Uterus (tissue), 4 donors: ENCODE results near the gene TMEM185A. TPM values are rescaled to one million over a fixed set of nuclear protein-coding genes. Genes with fewer than 3 reads are reported as not detected.

Experiments
- DNase-seq, 2 donors: peaks; one replicate each; pipeline ENCODE4 v3.0.0-alpha.2; 2019 to 2020
- H3K27ac ChIP-seq, 2 donors: fragments of 200-600 bp; sonication (generic); 1 replicate in 1 of 2; 2 replicates in 1 of 2; pipeline ENCODE4 v1.5.1; 2016 to 2018
- H3K27me3 ChIP-seq, 2 donors: fragments of 200-600 bp; sonication (generic); one replicate each; pipeline ENCODE4 v1.5.1; 2018 to 2019; ENCODE audit warnings: control low read depth in 1 of 2
- H3K36me3 ChIP-seq, 2 donors: fragments of 200-600 bp; sonication (generic); one replicate each; pipeline ENCODE4 v1.5.1; 2019; ENCODE audit warnings: control low read depth in 1 of 2
- H3K4me1 ChIP-seq, 2 donors: fragments of 200-600 bp; sonication (generic); one replicate each; pipeline ENCODE4 v1.5.1; 2018 to 2019; ENCODE audit warnings: control low read depth in 1 of 2
- H3K4me3 ChIP-seq, 2 donors: fragments of 200-600 bp; sonication (generic); 1 replicate in 1 of 2; 2 replicates in 1 of 2; pipeline ENCODE4 v1.5.1; 2018 to 2019; ENCODE audit warnings: mild to moderate bottlenecking in 1 of 2
- H3K9me3 ChIP-seq, 2 donors: fragments of 200-600 bp; sonication (generic); one replicate each; pipeline ENCODE4 v1.5.1; 2019; ENCODE audit warnings: control low read depth in 1 of 2
- CTCF ChIP-seq, 4 experiments: fragments of 200-600 bp in 2 of 4; fragments of 450-650 bp in 2 of 4; sonication (generic) in 2 of 4; IDR thresholded peaks; one replicate each; pipeline ENCODE4 v1.5.1; 2016 to 2019; ENCODE audit warnings: antibody characterized with exemption in 4 of 4, mild to moderate bottlenecking in 2 of 4, moderate library complexity in 1 of 4
- POLR2A ChIP-seq, 2 donors: fragments of 450-650 bp; IDR thresholded peaks; one replicate each; pipeline ENCODE4 v1.6.1; 2016; ENCODE audit warnings: antibody characterized with exemption in 2 of 2, mild to moderate bottlenecking in 1 of 2, moderate library complexity in 1 of 2
- intact Hi-C: fragments of 100-400 bp; cut with DNase I; formaldehyde crosslinking; loops from one replicate; pipeline ENCODE4 v1.15.1; 2023; ENCODE audit warnings: low total_unique reads
- total RNA-seq, 4 donors: library from RNA; depleted of rRNA in 3 of 4; stranded (reverse); fragments of >200 nt in 3 of 4; gene quantifications; one replicate each; pipeline versions ENCODE4 v1.1.0 to v1.2.4, GENCODE V29; 2014 to 2023
- donor health status: DM: yes; HTN: yes; CAD: no.

Gene TMEM185A
- total RNA-seq, 4 donors from 2014 or later, result 2.0 to 33.9 (median 16.7) TPM

DNA sequence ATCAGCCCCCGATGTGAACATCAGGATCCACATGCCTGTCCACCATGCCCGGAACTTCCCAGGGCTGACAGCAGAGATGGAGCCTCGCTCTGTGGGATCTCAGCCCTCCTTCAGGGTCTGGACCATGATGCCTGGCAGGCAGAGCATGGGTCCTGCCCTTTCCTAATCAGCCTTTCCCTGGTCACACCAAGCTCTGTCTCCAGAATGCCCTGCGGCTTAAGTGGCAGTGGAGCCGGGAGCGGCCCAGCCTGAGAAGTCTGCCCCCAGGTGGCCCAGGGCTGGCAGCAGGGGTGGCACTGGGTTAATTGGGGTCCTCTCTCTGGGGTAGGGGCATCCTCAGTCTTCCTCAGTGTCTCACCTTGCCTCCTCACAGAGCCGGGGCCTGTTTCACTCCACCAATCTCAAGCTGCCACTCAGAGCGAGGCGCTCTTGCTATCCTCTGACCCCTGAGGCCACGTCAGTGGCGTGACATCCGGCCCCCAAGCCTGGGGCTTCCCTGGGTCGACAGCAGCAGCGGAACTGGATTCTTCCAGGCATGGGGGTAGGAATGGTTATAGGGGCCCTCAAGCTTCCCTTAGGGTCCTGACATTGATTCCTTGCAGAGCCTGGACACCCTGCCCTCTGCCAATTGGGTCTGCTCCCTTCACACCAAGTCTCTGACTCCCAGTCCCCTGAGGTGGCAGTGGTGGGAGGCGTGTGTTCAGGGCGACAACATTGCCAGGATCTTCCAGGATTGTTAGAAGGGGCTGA, 20.8 kb upstream of the TMEM185A start:
- H3K4me1 ChIP-seq, result no peaks in the 10 kb centered on the region
- no peak overlapping the region for H3K4me3 ChIP-seq
- H3K27me3 ChIP-seq, result no peaks in the 10 kb centered on the region
- TF ChIP-seq CTCF (IDR thresholded peaks at IDR 0.05), result no peak
- intact Hi-C loops, result no loop called here
- no peaks in the 10 kb centered on the region for H3K9me3 ChIP-seq
- no peak for DNase-seq
- no peaks in the 10 kb centered on the region for H3K36me3 ChIP-seq
- H3K27ac ChIP-seq, result no peak overlapping the region

GRCh38 chrX:149650162-149650561, 18.6 kb upstream of the TMEM185A start:
- no peak for DNase-seq
- H3K27me3 ChIP-seq, result no peaks in the 10 kb centered on the region
- no peaks in the 10 kb centered on the region for H3K4me1 ChIP-seq
- TF ChIP-seq POLR2A (IDR thresholded peaks at IDR 0.05) (no peak), CTCF (IDR thresholded peaks at IDR 0.05) (no peak)
- no peak overlapping the region for H3K27ac ChIP-seq
- H3K36me3 ChIP-seq, result no peaks in the 10 kb centered on the region
- no peak overlapping the region for H3K4me3 ChIP-seq
- H3K9me3 ChIP-seq, result no peaks in the 10 kb centered on the region
- intact Hi-C loops, result no loop called here

- Histone ChIP-seq H3K4me1 (no peaks in the 10 kb centered on the region), H3K27ac (no peak overlapping the region), H3K9me3 (no peaks in the 10 kb centered on the region), H3K4me3 (no peak overlapping the region), H3K36me3 (no peaks in the 10 kb centered on the region), H3K27me3 (no peaks in the 10 kb centered on the region)
- no peak for TF ChIP-seq CTCF (IDR thresholded peaks at IDR 0.05)
- no peak for TF ChIP-seq POLR2A (IDR thresholded peaks at IDR 0.05)
- DNase-seq, result no peak
- intact Hi-C loops, result no loop called here
These were observed 17.3 kb upstream of the TMEM185A start for GRCh38 chrX:149648932-149649331.

- TF ChIP-seq POLR2A (IDR thresholded peaks at IDR 0.05) (no peak), CTCF (IDR thresholded peaks at IDR 0.05) (no peak)
- no peaks in the 10 kb centered on the region for H3K9me3 ChIP-seq
- no peak overlapping the region for H3K4me3 ChIP-seq
- no peaks in the 10 kb centered on the region for H3K27me3 ChIP-seq
- H3K27ac ChIP-seq, result no peak overlapping the region
- no peak for DNase-seq
- H3K36me3 ChIP-seq, result no peaks in the 10 kb centered on the region
- no peaks in the 10 kb centered on the region for H3K4me1 ChIP-seq
- intact Hi-C loops, result no loop called here
These were observed 15.9 kb upstream of the TMEM185A start for GRCh38 chrX:149647505-149647904.

DNA sequence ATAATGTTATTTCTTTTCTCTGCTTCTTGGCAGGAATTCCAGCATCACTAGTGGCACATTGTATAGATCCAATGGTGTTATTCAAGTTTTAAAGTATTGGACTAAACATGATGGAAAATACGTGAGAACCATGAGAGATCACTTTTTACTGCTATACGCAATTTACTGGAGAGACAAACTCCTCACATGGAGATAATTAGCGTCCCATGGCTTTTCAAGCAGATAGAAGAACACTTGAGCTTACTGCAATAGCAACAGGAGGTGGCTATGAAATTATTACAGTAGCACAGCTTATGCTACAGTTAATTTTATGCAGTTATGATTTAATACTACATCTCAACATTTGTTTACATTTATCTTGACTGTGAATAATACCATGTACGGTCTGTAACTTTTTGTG, 11.9 kb upstream of the TMEM185A start:
- TF ChIP-seq CTCF (IDR thresholded peaks at IDR 0.05) (no peak), POLR2A (IDR thresholded peaks at IDR 0.05) (no peak)
- Histone ChIP-seq H3K27ac (no peak overlapping the region), H3K4me1 (no peaks in the 10 kb centered on the region), H3K36me3 (no peaks in the 10 kb centered on the region), H3K27me3 (no peaks in the 10 kb centered on the region), H3K4me3 (no peak overlapping the region), H3K9me3 (no peaks in the 10 kb centered on the region)
- intact Hi-C loops, result no loop called here
- DNase-seq, result no peak
